Measurements from ENCODE around the gene CUL7.
"Not testable (repeated sequence)": the region's sequence is repeated elsewhere in the genome, so short reads cannot be mapped to it uniquely, and the experiment has no call there.

Gene CUL7

GRCh38 chr6:43045371-43045930 lies 8.2 kb downstream of the CUL7 start:
- no peak overlapping the region for H2AFZ ChIP-seq (ENCODE audit: low read length)
- no peaks in the 10 kb centered on the region for H3K79me2 ChIP-seq (ENCODE audit: insufficient read depth, low read length)
- no peaks in the 10 kb centered on the region for H3K9me3 ChIP-seq (ENCODE audit: insufficient read depth, low read depth, low read length)
- H3F3A ChIP-seq (ENCODE audit: low read depth), result no peaks in the 10 kb centered on the region
- H3K27me3 ChIP-seq (ENCODE audit: insufficient read depth, low read length, poor library complexity, severe bottlenecking), result no peaks in the 10 kb centered on the region
- no peaks in the 10 kb centered on the region for H4K20me1 ChIP-seq (ENCODE audit: insufficient read depth, low read length, poor library complexity, severe bottlenecking)
- TF ChIP-seq CTCF (conservative IDR thresholded peaks at IDR 0.05; ENCODE audit: low read length), result no peak
- no peak for TF ChIP-seq EZH2phosphoT487 (IDR thresholded peaks at IDR 0.05; ENCODE audit: borderline replicate concordance)
- no peak overlapping the region for H3K4me2 ChIP-seq (ENCODE audit: low read depth, low read length, poor library complexity, severe bottlenecking)
- no peak overlapping the region for H3K4me3 ChIP-seq (ENCODE audit: low read length, poor library complexity, severe bottlenecking)
- no peaks in the 10 kb centered on the region for H3K9me2 ChIP-seq (replicated peaks; ENCODE audit: low read depth, low read length)
- H3K9ac ChIP-seq (ENCODE audit: low read depth, low read length, poor library complexity, severe bottlenecking), result no peak overlapping the region
- H3K4me1 ChIP-seq (ENCODE audit: insufficient read depth, low read length, poor library complexity, severe bottlenecking), result peaks cover 4% of the 10 kb centered on the region
- H3K36me3 ChIP-seq (ENCODE audit: insufficient read depth, low read length), result peaks cover 3% of the 10 kb centered on the region; the same call in 1 of the 2 replicates

DNA sequence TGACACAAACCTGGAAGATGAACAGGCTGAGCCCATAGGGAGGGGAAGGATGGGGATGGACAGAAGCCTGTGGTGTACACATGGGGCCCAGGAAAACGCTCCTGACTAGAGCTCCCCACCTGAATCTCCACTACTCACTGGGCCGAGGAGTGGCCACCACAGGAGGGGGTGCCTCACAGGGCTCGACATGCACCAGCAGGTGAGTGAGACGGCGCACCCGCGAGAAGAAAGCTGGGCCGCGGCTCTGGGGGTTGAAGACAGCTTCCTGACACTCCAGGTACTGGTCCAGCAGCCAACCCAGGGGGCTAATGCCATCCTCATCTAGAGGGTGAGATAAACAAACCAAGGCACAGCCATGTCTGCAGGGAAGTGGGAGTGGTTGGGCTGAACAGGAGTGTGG lies 10.3 kb downstream of the CUL7 start:
- Histone ChIP-seq H3K36me3 (ENCODE audit: insufficient read depth, low read length) (no peaks in the 10 kb centered on the region; the same call in 1 of the 2 replicates), H3K27me3 (ENCODE audit: insufficient read depth, low read length, poor library complexity, severe bottlenecking) (no peaks in the 10 kb centered on the region), H3K9me2 (replicated peaks; ENCODE audit: low read depth, low read length) (no peaks in the 10 kb centered on the region), H4K20me1 (ENCODE audit: insufficient read depth, low read length, poor library complexity, severe bottlenecking) (no peaks in the 10 kb centered on the region), H3K79me2 (ENCODE audit: insufficient read depth, low read length) (no peaks in the 10 kb centered on the region), H2AFZ (ENCODE audit: low read length) (no peak overlapping the region), H3K9ac (ENCODE audit: low read depth, low read length, poor library complexity, severe bottlenecking) (no peak overlapping the region), H3F3A (ENCODE audit: low read depth) (no peaks in the 10 kb centered on the region), H3K9me3 (ENCODE audit: insufficient read depth, low read depth, low read length) (no peaks in the 10 kb centered on the region), H3K4me2 (ENCODE audit: low read depth, low read length, poor library complexity, severe bottlenecking) (no peak overlapping the region), H3K4me1 (ENCODE audit: insufficient read depth, low read length, poor library complexity, severe bottlenecking) (no peaks in the 10 kb centered on the region), H3K4me3 (ENCODE audit: low read length, poor library complexity, severe bottlenecking) (no peak overlapping the region)
- TF ChIP-seq CTCF (conservative IDR thresholded peaks at IDR 0.05; ENCODE audit: low read length), result no peak
- TF ChIP-seq EZH2phosphoT487 (IDR thresholded peaks at IDR 0.05; ENCODE audit: borderline replicate concordance), result no peak

- not testable (repeated sequence) for H3K9me3 ChIP-seq (ENCODE audit: insufficient read depth, low read depth, low read length); H3K4me2 ChIP-seq (ENCODE audit: low read depth, low read length, poor library complexity, severe bottlenecking); H3K36me3 ChIP-seq (ENCODE audit: insufficient read depth, low read length)
Observed at GRCh38 chr6:43041475-43041874, 12.2 kb downstream of the CUL7 start.

DNA sequence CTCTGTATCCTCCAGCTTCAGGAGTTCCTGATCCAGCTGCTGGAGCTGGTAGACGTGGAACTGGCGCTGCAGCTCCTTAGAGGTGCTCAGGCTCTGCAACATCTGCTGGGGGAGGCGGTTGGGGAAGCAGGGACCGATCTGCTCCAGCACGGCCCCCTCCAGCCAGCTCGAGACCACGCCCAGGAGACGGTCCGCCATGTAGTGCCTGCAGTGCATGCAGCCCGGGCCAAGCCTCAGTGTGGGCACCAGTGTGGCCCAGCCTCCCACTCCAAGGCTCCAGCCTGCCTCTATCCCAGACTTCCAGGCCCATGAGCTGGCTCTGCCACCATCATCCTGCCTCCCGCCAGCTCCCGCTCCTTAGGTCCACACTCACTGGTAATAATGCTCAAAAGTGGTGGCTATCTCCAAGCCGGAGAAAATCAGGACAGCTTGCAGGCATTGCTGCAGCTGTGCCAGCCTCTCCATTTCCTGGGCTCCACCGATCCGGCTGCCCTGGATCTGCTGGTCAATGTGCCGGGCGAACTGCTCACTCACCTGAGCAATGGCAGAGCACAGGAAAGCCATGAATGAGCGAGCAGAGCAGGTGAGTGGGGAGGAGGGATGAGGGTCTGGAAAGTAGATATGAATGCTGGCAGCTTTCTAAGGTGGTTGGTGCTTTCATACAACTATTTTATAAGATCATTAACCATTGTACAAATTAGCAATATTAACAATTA lies 13.0 kb downstream of the CUL7 start:
- no peak for TF ChIP-seq EZH2phosphoT487 (IDR thresholded peaks at IDR 0.05; ENCODE audit: borderline replicate concordance)
- no peak for TF ChIP-seq CTCF (conservative IDR thresholded peaks at IDR 0.05; ENCODE audit: low read length)
- H3K9me3 ChIP-seq (ENCODE audit: insufficient read depth, low read depth, low read length), result no peaks in the 10 kb centered on the region
- no peak overlapping the region for H3K4me2 ChIP-seq (ENCODE audit: low read depth, low read length, poor library complexity, severe bottlenecking)
- H3K4me3 ChIP-seq (ENCODE audit: low read length, poor library complexity, severe bottlenecking), result no peak overlapping the region
- no peaks in the 10 kb centered on the region for H4K20me1 ChIP-seq (ENCODE audit: insufficient read depth, low read length, poor library complexity, severe bottlenecking)
- no peaks in the 10 kb centered on the region for H3K79me2 ChIP-seq (ENCODE audit: insufficient read depth, low read length)
- peaks cover 11% of the 10 kb centered on the region; the same call in 1 of the 2 replicates for H3K36me3 ChIP-seq (ENCODE audit: insufficient read depth, low read length)
- no peak overlapping the region for H3K9ac ChIP-seq (ENCODE audit: low read depth, low read length, poor library complexity, severe bottlenecking)
- H3K4me1 ChIP-seq (ENCODE audit: insufficient read depth, low read length, poor library complexity, severe bottlenecking), result no peaks in the 10 kb centered on the region
- no peaks in the 10 kb centered on the region for H3K9me2 ChIP-seq (replicated peaks; ENCODE audit: low read depth, low read length)
- H3K27me3 ChIP-seq (ENCODE audit: insufficient read depth, low read length, poor library complexity, severe bottlenecking), result no peaks in the 10 kb centered on the region
- H2AFZ ChIP-seq (ENCODE audit: low read length), result no peak overlapping the region
- H3F3A ChIP-seq (ENCODE audit: low read depth), result no peaks in the 10 kb centered on the region

More at GRCh38 chr6:43041475-43041874, 12.2 kb downstream of the CUL7 start:
- H3F3A ChIP-seq (ENCODE audit: low read depth); H3K4me3 ChIP-seq (ENCODE audit: low read length, poor library complexity, severe bottlenecking); H3K9ac ChIP-seq (ENCODE audit: low read depth, low read length, poor library complexity, severe bottlenecking); H2AFZ ChIP-seq (ENCODE audit: low read length); H3K27me3 ChIP-seq (ENCODE audit: insufficient read depth, low read length, poor library complexity, severe bottlenecking); H3K4me1 ChIP-seq (ENCODE audit: insufficient read depth, low read length, poor library complexity, severe bottlenecking); H3K79me2 ChIP-seq (ENCODE audit: insufficient read depth, low read length); H4K20me1 ChIP-seq (ENCODE audit: insufficient read depth, low read length, poor library complexity, severe bottlenecking); H3K9me2 ChIP-seq (replicated peaks; ENCODE audit: low read depth, low read length): not testable (repeated sequence)
